Measurements from ENCODE around the gene SH3PXD2A. TPM values are rescaled to one million over a fixed set of nuclear protein-coding genes. Genes with fewer than 3 reads are reported as not detected.

SH3PXD2A gene
- total RNA-seq, 1 experiment from 2014 or later, result 6.3 TPM

GRCh38 chr10:103600325-103600724 is 255.1 kb downstream of the SH3PXD2A start:
- Histone ChIP-seq H3K9me3 (no peaks in the 10 kb centered on the region), H3K4me1 (no peaks in the 10 kb centered on the region), H3K27me3 (replicated peaks; ENCODE audit: control insufficient read depth, insufficient read depth, low read length) (no peaks in the 10 kb centered on the region), H3K4me3 (ENCODE audit: low read depth, low read length) (no peak overlapping the region), H3K36me3 (ENCODE audit: control insufficient read depth, insufficient read depth, low read length) (no peaks in the 10 kb centered on the region)
- DNase-seq, result no peak
- no peaks in the 10 kb centered on the region for H3K9me3 Mint-ChIP-seq (ENCODE audit: unreplicated experiment)
- TF ChIP-seq, protein P1, sequence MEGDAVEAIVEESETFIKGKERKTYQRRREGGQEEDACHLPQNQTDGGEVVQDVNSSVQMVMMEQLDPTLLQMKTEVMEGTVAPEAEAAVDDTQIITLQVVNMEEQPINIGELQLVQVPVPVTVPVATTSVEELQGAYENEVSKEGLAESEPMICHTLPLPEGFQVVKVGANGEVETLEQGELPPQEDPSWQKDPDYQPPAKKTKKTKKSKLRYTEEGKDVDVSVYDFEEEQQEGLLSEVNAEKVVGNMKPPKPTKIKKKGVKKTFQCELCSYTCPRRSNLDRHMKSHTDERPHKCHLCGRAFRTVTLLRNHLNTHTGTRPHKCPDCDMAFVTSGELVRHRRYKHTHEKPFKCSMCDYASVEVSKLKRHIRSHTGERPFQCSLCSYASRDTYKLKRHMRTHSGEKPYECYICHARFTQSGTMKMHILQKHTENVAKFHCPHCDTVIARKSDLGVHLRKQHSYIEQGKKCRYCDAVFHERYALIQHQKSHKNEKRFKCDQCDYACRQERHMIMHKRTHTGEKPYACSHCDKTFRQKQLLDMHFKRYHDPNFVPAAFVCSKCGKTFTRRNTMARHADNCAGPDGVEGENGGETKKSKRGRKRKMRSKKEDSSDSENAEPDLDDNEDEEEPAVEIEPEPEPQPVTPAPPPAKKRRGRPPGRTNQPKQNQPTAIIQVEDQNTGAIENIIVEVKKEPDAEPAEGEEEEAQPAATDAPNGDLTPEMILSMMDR (IDR thresholded peaks at IDR 0.05; ENCODE audit: insufficient read depth in 1 of 2, low read depth in 1 of 2, low read length in 1 of 2, severe bottlenecking in 1 of 2, unreplicated experiment in 1 of 2), result no peak
- no peak overlapping the region for H3K4me3 Mint-ChIP-seq (ENCODE audit: unreplicated experiment)
- intact Hi-C loops (cut with micrococcal nuclease; ENCODE audit: unreplicated experiment), result no loop called here
- no peaks in the 10 kb centered on the region for H3K27me3 Mint-ChIP-seq (ENCODE audit: insufficient read depth, unreplicated experiment)
- BruUV-seq (replicated peaks), result no TSS peak
- no peaks in the 10 kb centered on the region for H3K36me3 Mint-ChIP-seq (ENCODE audit: insufficient read depth, unreplicated experiment)
- ChIA-PET POLR2A (no interaction called here), CTCF (interaction anchor here (0.7 kb wide), 1 partner anchor 86 kb away, joined by 4 read pairs; no protein-coding TSS in a partner anchor)
- no peak overlapping the region for H3K27ac Mint-ChIP-seq (ENCODE audit: unreplicated experiment)
- peaks cover 7% of the 10 kb centered on the region for H3K4me1 Mint-ChIP-seq (ENCODE audit: low read depth, unreplicated experiment)

- no peaks in the 10 kb centered on the region for H3K36me3 Mint-ChIP-seq (ENCODE audit: insufficient read depth, unreplicated experiment)
- Histone ChIP-seq H3K4me1 (no peaks in the 10 kb centered on the region), H3K36me3 (ENCODE audit: control insufficient read depth, insufficient read depth, low read length) (no peaks in the 10 kb centered on the region), H3K9me3 (no peaks in the 10 kb centered on the region), H3K27me3 (replicated peaks; ENCODE audit: control insufficient read depth, insufficient read depth, low read length) (no peaks in the 10 kb centered on the region), H3K4me3 (ENCODE audit: low read depth, low read length) (no peak overlapping the region)
- BruUV-seq (replicated peaks), result no TSS peak
- CTCF ChIA-PET, result interaction anchor here (0.9 to 1.8 kb wide), 2 partner anchors 86 to 89 kb away, joined by 3 to 33 read pairs; no protein-coding TSS in a partner anchor
- peaks cover 7% of the 10 kb centered on the region for H3K4me1 Mint-ChIP-seq (ENCODE audit: low read depth, unreplicated experiment)
- no peak for DNase-seq
- no peak overlapping the region for H3K4me3 Mint-ChIP-seq (ENCODE audit: unreplicated experiment)
- intact Hi-C loops (cut with micrococcal nuclease; ENCODE audit: unreplicated experiment), result loop anchor here (1.0 to 10.0 kb wide), 3 partner anchors 107 to 284 kb away; partner anchors contain the start of gene SH3PXD2A
- H3K27ac Mint-ChIP-seq (ENCODE audit: unreplicated experiment), result no peak overlapping the region
- TF ChIP-seq, protein P1 (IDR thresholded peaks at IDR 0.05; ENCODE audit: insufficient read depth in 1 of 2, low read depth in 1 of 2, low read length in 1 of 2, severe bottlenecking in 1 of 2, unreplicated experiment in 1 of 2), result no peak
- POLR2A ChIA-PET, result no interaction called here
- no peaks in the 10 kb centered on the region for H3K27me3 Mint-ChIP-seq (ENCODE audit: insufficient read depth, unreplicated experiment)
- no peaks in the 10 kb centered on the region for H3K9me3 Mint-ChIP-seq (ENCODE audit: unreplicated experiment)
Observed at GRCh38 chr10:103599907-103600306, 255.5 kb downstream of the SH3PXD2A start.

- BruUV-seq (replicated peaks), result no TSS peak
- Mint-ChIP-seq H3K4me3 (ENCODE audit: unreplicated experiment) (no peak overlapping the region), H3K27ac (ENCODE audit: unreplicated experiment) (no peak overlapping the region), H3K27me3 (ENCODE audit: insufficient read depth, unreplicated experiment) (no peaks in the 10 kb centered on the region), H3K9me3 (ENCODE audit: unreplicated experiment) (no peaks in the 10 kb centered on the region), H3K4me1 (ENCODE audit: low read depth, unreplicated experiment) (peaks cover 7% of the 10 kb centered on the region), H3K36me3 (ENCODE audit: insufficient read depth, unreplicated experiment) (no peaks in the 10 kb centered on the region)
- Histone ChIP-seq H3K4me1 (no peaks in the 10 kb centered on the region), H3K27me3 (replicated peaks; ENCODE audit: control insufficient read depth, insufficient read depth, low read length) (no peaks in the 10 kb centered on the region), H3K4me3 (ENCODE audit: low read depth, low read length) (no peak overlapping the region), H3K9me3 (no peaks in the 10 kb centered on the region), H3K36me3 (ENCODE audit: control insufficient read depth, insufficient read depth, low read length) (no peaks in the 10 kb centered on the region)
- intact Hi-C loops (cut with micrococcal nuclease; ENCODE audit: unreplicated experiment), result loop anchor here (1.0 to 10.0 kb wide), 3 partner anchors 108 to 285 kb away; partner anchors contain the start of gene SH3PXD2A
- DNase-seq, result no peak
- ChIA-PET POLR2A (no interaction called here), CTCF (interaction anchor here (0.9 to 1.8 kb wide), 5 partner anchors 87 to 114 kb away, joined by 3 to 33 read pairs (median 3); no protein-coding TSS in a partner anchor)
- TF ChIP-seq, protein P1 (IDR thresholded peaks at IDR 0.05; ENCODE audit: insufficient read depth in 1 of 2, low read depth in 1 of 2, low read length in 1 of 2, severe bottlenecking in 1 of 2, unreplicated experiment in 1 of 2), result no peak
Observed at GRCh38 chr10:103599211-103599610, 256.2 kb downstream of the SH3PXD2A start.

Data from Caco-2 (cell line).